Measurements from ENCODE around the gene SF3B6.
"Not testable (repeated sequence)": the region's sequence is repeated elsewhere in the genome, so short reads cannot be mapped to it uniquely, and the experiment has no call there.

SF3B6 gene

DNA sequence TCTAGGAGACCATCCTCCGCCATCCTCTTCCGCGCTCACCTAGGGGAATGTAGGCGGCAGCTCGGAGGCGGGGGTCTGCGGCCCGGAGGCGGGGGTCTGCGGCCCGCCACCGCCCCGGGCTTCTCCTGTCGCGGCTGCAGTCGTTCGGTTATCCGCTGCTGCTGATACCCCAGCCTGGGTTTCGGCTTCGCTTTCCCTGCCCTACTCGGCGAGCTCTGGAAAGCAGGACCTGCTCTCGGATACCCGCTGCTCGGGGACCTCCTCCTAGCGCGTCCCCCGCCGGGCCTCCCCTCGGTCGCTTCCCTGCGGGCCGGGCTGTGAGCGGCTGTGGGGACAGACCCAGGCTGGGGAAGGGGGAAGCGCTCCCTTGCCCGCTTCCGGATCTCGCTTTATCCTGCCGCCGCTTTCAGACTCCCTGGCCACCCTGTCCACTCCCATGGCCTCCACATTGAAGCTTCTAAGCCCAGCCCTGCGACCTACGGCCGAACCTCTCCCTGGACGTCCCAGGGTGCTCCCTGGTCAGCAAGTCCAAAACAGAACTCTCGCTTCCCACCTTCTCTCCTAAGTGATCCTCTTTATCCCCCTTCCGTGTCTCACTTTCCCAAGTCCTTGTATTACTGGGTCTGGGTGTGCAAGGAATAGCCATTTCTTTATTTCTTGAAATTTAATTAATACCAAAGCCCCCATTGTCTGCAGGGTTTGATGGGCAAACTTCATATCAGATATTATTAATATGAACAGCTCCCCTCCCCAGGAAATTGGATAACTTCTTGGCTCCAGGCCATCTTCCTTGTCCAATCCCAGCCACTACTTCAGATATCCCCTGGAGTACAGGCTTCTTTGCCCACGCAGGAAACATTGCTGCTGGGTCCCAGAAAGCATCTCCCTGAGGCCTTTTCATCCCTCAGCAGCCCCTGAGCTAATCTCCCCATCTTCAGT, 25.8 kb downstream of the SF3B6 start:
- DNase-seq, result no peak

DNA sequence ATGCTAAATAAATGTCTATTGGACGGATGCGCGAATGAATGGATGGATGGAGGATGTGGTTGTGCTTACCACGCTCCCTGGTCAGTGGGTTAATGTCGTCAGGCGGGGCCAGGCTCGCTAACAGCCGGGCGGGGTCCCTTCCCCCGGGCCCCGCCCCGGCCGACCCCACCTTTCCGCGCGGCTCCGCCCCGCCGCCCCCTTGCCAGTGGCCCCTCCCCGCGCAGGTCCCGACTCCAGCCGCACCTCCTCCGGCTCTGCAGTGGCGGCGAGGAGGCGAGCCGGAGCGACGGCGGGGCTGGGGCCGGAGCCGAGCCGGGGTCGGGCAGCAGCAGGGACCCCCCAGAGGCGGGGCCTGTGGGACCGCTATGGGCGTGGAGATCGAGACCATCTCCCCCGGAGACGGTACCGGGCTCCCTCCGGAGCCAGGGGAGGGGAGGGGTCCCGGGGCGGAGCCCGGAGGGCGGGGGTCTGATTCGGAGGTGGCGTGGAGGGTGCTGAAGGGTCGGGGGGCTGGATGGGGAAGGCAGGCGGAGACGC, 26.6 kb downstream of the SF3B6 start, which contains the start of gene FKBP1B:
FKBP1B (plus strand) TSS at position 257 of the 537 bp plus-strand sequence; CDS start at position 366, 109 bp downstream.
- peak; percentile 75 for DNase-seq

DNA sequence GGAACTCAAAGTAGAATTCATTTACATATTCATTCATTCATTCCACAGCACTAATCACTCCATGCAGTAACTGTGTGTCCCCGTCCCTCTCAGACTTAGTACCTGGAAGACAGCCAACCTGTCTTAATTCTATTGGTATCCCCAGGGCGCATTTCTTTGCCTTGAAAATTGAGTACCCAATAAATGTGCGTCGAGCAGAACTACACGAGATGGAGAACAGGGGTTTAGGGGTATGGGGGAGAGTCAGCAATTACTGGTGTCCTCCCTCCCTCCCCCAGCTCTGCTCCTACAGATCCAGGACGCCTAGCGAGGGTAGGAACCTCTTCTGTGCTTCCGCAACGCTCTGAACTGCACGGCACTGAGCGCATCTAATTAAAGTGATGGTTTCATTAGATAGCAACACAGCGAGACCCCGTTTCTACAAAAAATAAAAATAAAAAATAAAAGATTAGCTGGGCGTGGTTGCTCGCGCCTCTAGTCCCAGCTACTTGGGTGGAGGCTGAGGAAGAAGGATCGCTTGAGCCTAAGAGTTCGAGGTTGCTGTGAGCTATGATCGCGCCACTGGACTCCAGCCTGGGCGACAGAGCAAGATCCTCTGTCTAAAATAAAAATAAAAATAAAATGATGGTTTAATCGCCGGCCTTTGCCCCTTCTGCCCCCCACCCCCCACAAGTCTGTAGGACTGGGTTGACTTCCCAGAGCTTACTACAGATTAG, 27.2 kb downstream of the SF3B6 start:
- no peak for DNase-seq

DNA sequence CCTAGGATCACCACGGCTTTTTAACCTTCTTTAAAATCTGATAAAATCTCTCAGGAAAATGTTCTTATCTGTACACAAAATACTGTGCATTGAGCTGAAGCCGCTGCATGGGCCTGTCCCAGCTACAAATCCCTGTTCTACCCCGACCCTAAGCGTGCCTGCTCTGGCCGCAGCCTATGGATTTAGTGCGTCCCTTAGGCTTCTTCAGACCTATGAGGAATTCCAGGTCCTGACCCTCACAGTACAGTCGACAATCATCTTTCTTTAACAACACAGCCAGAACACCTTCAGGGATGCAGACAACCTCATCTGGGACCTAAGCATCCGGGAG, 28.5 kb downstream of the SF3B6 start:
- no peak for DNase-seq

DNA sequence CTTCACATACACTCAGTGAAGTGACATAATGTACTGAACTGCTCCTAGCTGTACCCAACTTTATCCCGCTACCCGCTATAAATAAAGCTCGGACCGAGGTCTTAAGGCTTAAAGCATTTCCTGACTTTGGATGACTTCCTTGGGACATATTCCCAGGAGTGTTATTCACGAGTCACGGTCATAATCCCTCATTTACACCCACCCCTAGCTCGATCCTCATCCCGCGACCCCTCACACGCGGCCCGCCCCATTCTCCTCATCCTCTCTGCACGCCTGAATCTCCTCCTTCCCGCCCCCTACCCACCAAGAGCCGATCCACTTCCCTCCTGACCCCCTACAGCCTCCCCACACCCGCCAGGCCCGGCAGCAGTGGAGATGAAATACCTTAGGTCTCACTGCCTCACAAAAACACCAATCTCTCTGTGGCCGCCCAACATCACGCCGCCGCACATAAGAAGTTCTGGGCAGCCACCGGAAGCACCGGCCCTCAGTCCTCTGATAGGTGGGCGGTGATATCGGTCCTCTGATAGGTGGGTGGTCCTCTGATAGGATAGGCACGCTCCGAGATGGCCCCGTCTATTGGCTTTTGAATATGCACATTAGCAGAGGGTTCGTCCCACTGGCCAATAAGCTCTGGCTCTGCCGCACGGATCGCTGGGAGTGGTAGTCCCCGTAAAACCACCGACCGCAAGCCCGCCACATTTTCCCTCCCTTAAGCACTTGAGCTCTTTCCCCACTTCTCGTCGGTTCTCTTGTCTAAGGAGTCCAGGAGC, 29.0 kb downstream of the SF3B6 start, which contains the start of gene WDCP:
WDCP (minus strand) TSS at position 462 of the 773 bp plus-strand sequence. CDS start 7,897 bp downstream, outside the sequence.
- DNase-seq, result peak; percentile 96

DNA sequence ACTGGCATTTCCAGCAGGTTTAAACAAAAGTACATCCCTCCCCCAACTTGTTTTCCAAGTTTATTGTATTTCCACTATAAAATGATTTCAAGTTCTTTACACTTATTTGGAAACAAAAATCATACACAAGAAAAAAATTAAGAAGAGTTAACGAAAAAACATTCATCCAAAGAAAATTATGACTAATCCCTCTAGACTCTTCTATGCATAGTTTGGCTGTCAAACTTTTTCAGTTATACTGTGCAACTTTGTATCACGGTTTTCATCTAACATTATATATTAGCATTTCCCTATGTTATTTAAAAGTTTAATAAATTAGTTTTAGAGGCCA, 29.6 kb downstream of the SF3B6 start:
- no peak for DNase-seq

DNA sequence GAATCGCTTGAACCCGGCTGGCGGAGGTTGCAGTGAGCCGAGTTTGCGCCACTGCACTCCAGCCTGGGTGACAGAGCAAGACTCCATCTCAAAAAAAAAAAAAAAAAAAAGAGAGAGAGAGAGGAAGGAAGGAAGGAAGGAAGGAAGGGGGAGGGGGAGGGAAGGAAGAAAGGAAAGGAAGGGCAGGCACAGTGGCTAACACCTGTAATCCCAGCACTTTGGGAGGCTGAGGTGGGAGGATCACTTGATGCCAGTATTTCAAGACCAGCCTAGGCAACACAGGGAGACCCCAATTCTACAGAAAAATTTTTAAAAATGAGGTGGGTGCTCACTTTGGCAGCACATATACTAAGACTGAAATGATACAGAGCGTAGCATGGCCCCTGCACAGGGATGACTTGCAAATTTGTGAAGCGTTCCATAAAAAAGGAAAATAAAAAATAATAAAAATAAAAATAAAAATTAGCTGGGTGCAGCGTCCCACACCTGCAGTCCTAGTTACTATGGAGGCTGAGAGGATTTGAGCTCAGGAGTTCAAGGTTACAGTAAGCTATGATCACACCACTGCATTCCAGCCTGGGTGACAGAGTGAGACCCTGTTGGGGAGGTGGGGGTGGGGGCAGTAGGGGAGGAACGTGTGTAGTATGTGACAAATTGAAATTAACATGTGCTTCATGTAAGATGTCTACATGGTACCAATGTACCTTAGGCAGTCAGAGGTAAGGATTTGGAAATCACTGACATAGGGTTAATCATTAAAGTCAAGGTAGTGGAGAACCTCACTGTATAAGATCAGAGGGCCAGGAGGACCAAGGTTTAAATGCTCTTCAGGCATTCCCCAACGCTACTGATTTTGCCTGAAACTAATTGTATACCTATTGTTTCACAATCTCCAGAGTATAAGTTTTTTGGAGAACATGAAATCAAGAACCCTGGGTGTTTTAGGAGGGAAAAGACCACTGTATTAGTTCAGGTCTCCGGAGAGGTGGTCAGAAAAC, 30.3 kb downstream of the SF3B6 start:
- DNase-seq, result no peak

DNA sequence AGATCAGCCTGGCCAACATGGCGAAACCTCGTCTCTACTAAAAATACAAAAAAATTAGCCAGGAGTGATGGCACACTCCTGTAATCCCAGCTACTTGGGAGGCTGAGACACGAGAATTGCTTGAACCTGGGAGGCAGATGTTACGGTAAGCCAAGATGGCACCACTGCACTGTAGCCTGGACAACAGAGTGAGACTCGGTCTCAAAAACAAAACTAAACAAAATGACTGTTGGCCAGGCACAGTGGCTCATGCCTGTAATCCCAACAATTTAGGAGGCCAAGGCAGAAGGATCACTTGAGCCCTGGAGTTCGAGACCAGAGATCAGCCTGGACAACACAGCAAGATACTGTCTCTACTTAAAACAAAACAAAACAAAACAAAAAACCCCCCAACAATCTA, 33.0 kb downstream of the SF3B6 start:
- DNase-seq, result not testable (repeated sequence)

DNA sequence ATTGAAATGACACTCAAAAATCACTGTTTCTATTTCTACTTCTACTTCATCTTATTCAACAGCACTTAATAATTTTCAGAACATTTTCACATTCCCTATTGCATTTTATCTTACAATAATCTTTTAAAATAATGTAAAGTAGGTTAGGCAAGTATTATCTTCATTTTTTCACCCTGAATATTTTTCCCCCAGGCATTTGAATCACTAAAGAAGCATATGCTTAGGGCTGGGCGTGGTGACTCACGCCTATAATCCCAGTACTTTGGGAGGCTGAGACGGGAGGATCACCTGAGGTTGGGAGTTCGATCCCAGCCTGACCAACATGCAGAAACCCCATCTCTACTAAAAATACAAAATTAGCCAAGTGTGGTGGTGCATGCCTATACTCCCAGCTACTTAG, 35.6 kb downstream of the SF3B6 start:
- DNase-seq, result no peak

DNA sequence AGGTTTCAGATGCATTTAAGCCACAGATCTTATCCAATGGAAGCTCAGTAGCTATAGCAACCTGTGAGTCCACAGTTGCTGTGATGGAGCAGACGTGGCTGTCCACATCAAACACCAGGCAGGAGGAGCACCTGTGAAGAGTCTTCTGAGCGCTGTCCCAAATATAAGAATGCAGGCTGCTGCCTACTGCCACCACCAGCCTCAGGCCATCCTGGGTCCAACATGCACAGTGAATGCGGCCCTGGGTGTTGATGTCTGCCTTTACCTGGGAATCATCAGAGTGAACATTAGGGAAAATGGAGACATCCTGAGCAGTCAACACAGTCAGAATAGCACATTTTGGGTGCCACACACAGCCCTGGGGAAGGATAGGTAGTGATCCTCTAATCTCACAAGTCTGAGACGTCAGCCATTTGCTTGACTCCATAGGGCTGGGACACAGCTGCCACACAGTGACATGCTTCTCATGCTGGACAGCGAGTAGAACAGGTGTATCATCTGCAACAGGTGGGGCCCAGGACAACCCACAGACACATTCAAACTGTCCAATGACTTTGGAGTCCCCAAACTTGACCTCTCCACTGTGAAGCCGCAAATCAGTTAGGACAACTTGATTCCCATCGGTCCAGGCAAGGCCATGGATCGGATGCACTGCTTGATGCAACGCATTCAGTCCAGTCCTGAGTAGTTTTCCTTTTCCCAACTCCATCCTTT, 37.2 kb downstream of the SF3B6 start:
- no peak for DNase-seq

DNA sequence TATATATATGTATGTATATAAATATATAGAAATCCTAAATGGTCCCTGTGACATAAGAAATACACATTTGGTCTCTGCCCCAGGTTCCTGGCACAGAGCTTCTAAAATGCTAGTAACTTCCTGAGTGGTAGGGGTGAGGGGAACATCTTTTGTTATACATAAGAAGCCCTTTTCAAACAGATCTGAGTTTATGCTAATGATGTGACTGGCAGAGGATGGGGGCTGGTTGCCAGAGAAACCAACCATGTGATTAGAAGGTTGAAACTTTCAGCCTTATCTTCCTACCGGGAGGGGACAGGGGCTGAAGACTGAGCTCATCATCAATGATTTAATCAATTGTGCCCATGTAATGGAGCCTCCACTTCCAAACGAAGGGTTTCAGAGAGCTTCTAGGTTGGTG, 49.9 kb downstream of the SF3B6 start:
- DNase-seq, result no peak

DNA sequence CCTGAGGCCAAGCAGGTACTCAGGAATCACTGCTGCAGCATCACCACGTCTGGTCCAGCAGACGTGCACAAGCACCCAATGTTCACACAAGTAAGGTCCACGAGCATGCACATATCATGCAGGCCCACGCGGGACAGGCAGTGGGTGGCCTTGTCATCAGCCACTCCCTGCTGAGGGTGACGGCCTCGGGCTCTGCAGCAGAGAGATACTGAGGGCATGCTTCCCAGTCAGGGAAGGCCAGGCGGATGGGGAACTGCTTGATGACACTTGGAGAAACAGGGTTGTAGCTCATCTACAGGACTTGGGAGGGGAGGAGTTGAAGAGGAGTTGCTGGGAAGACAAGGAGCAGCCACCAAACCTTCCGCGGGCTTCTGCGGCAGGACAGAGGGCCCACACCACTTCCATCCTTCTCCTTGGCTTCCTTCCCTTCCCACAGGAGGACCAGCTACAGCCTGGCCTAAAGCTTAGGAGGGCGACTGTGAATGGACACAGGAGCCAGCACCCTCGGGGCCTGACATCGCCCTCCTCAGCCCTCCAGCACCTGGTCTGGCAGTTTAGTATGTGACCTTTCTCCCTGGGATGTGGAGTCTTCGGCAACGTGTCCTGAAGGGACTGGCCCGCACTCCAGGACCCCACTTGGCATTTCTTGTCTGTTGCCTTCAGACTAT, 51.0 kb downstream of the SF3B6 start:
- DNase-seq, result no peak

DNA sequence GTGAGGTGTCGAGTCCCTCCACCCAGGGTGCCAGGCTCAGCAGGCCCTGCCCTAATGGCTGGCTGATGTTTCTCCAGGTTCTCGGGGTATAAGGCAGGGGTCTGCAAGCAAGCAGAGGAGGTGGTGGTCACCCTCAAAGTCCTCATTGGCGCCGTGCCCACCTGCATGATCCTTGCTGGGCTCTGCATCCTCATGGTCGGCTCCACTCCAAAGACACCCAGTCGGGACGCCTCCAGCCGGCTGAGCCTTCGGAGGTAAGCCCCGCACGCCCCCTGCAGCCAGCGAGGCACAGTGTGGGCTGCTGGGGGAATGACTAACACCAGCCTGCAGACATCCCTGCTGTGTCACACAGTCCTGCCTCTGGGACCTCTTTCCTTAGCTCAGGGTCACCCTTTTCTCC, 52.1 kb downstream of the SF3B6 start:
- no peak for DNase-seq

DNA sequence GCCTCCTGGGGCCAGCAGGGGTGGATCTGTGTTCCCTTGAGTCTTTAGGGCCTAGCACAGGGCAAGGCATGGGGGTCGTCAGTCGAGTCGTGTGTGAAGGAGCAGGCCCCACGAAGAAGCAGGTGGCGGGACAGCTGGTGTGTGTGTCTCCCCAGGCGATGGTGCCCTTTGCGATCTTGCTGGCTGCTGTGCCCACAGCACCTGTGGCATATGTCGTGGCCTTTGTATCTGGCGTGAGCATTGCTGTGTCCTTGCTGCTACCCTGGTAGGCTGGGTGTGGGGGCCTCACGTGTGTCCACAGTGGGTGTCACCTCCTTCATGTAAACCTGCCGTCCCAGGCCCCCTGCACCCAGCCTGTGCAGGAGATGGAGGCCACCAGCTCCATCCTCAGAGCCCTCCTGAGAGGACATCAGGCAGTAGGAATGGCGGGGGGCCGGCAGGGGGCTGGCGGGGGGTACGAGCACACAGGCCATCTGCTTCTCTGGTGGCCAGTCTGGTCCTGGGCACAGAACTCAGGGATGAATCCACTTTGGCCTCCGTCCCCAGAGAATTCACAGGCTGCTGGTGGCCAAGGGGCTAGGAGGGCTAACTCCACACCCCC, 53.1 kb downstream of the SF3B6 start:
- DNase-seq, result no peak

DNA sequence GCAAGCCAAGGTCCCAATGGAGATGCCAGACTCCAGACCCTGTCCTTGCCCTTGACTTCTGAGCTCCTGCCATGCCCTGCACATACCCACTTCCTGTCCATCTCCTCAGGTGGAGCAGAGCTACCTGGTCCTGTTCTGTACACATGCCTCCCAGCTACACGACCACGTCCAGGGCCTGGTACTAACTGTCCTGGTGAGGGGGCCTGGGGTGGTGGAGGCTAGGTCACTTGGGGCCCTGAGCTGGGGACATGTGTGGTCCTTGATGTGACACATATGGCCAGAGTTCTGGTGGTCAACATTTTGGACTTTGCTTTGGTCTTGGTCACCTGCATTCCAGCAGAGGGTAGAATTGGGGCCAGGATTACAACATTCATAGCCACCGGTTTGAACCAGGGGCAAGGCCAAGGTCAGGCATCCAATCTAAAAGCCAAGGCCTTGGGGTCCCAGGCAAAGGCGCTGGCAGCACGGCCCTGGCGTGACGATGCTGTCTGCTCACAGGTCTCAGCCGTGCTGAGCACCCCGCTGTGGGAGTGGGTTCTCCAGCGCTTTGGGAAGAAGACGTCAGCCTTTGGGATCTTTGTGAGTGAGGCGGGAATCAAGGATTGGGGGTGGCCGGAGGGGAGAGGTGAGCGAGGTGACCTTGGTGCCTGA, 53.7 kb downstream of the SF3B6 start:
- DNase-seq, result no peak

DNA sequence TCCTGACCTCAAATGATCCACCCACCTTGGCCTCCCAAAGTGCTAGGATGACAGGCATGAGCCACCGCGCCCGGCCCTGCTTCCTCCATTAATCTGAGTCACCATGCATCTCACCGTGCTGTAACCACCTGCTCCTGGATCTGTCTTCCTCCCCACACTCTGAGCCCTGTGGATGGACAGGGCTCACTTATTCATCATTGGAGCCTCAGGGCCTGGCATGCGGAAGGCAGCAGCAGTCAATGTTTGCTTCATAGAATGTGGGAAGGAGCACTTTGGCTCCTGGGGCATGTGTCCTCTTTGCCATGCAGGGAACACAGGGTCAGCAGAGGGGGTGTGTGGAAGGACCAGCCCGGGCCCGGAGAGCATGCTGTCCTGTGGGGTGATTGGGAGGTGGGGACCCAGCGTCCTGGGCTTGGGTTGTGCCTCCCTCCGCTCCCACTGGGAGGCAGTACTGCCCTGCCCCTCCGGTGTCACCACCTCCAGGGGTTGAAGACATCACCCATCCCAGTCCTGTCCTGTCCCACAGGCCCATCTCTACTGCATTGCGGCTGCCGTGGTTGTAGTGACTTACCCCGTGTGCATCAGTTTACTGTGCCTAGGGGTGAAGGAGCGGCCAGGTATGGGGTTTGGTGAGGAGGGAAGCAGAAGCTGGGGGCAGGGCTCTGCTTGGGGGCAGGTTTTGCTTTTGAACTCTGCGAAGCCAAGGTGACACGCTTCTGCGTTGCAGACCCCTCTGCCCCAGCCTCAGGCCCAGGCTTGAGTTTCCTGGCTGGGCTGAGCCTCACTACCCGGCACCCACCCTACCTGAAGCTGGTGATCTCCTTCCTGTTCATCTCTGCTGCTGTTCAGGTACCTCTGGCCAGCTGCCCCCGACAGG, 54.8 kb downstream of the SF3B6 start:
- DNase-seq, result no peak

DNA sequence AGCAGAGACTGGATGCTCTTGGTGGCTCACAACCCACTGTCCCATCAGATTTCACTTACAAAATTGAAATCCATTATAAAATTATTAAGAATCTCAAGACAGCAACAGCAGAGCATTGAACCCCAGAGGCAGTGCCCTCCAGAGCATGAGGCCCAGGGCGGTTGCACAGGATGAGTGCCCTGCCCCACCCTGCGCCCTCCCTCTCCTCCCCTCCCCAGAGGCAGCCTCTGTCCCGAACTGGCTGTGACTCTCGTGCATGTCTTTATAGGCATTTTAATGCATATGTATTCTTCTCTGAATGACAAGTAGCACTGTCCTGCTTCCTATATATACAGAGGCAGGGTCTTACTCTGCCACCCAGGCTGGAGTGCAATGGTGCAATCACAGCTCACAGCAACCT, 55.9 kb downstream of the SF3B6 start:
- no peak for DNase-seq

DNA sequence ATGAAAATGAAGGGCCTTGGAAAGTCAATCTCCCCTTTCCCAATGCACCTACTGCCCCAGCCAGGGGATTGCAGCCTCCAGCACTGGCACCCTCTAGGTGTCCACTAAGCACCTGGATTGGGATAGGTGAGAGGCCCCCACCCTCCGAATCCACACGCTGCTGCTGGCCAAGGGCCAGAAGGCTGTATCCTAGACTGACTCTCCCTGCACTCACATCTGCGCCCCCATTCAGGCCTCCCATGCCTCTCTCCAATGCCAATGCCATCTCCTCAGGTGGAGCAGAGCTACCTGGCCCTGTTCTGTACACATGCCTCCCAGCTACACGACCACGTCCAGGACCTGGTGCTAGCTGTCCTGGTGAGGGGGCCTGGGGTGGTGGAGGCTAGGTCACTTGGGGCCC, 56.4 kb downstream of the SF3B6 start:
- DNase-seq, result no peak

DNA sequence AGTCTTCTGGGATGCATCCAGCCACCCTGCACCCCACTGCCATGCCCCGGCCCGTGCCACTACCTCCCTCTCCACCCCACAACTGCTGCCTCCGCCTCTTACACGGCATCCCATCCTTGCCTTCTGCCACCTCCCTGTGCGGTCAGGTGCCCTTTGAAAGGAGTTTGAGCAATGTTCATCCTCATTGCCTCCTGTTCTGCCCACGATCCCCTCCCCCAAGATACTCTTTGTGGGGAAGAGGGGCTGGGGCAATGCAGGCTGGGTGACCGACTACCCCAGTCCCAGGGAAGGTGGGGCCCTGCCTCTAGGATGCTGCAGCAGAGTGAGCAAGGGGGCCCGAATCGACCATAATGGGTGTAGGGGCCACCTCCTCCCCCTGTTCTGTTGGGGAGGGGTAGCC, 57.9 kb downstream of the SF3B6 start:
- DNase-seq, result no peak
